Caki2 (cell line): Measurements from ENCODE around the gene IL3RA. TPM values are rescaled to one million over a fixed set of nuclear protein-coding genes. Genes with fewer than 3 reads are reported as not detected.
"Not testable (repeated sequence)": the region's sequence is repeated elsewhere in the genome, so short reads cannot be mapped to it uniquely, and the experiment has no call there.

Experiments used
- DNase-seq: peaks from one replicate; pipeline ENCODE4 v3.0.0-alpha.2; 2015; ENCODE audit warnings: low read depth
- in situ Hi-C: cut with HindIII; loops from 2 replicates; pipeline ENCODE4 v1.10.0; 2016; ENCODE audit warnings: low sequenced_read_pairs, low pct_unique_long_range_greater_than_20kb, mixed read lengths
- total RNA-seq: library from RNA; depleted of rRNA; stranded (reverse); fragments of >200 nt; shearing (Covaris generic); gene quantifications from 2 replicates; pipeline ENCODE4 v1.2.3, GENCODE V29; 2014; ENCODE audit warnings: low replicate concordance; rRNA removed

IL3RA gene
- total RNA-seq, 1 experiment from 2014 or later: not detected

DNA sequence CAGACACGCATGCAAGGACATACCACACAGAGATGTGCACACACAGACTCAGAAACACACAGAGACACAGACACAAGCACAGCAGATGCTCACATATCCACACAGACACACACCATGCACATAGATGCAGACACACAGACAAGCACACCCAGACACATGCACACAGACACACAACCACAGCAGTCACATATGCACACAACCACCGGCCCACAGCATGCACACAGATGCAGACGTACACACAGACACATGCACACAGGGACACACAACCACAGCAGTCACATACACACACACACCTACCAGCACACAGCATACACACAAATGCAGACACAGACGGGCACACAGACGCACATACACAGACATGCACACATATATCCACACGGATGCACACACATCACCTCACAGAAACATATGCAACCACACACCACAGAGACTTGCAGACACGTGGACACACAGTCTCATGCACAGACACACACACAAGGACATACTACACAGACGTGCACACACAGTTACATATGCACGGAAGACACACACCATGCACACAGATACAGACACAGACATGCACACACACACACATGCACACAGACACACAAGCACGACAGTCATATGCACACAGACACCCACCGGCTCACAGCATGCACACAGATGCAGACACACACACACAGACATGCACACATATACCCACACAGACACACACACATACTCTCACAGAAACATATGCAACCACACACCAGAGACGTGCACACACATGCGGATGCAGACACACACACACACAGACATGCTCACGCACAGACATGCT is 80.6 kb downstream of the IL3RA start:
- in situ Hi-C loops: no loop called here
- no peak for DNase-seq

DNA sequence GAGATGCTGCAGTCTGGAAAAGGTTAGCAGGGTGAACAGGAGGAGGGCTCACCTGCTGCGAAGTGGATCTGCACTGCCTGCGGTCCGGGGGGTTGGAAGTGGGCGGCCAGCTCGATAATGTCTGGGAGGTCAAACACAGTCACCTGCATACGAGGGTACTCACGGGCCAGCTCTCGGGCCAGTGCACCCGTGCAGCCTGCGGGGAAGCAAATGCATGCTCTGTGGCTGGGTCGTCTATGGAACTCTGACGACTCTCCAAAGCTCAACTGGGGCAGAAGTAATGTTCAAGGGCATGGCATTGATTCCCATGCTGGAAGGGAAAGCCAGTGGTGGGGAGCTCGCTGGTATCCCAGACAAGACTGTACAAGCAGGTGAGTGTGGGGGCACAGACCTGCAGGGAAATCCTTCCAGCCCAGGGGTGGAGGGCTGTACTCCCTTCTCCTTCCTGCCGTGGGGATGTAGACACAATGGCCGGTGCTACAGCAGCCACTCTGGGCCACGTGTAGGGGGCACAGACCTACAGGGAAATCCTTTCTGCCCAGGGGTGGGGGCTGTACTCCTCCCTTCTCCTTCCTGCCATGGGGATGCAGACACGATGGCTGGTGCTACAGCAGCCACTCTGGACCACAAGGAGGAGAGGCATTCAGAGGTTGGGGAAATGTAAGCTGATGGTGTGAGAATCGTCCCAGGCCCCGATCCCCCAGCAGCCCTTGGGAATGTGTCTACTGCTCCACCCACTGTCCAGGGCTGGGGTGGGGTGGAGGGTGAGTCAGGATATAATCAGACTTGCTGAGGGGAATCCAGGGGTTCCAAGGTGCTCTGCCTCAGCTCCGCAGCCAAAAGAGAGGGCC is 81.6 kb downstream of the IL3RA start:
- in situ Hi-C loops: no loop called here
- no peak for DNase-seq

DNA sequence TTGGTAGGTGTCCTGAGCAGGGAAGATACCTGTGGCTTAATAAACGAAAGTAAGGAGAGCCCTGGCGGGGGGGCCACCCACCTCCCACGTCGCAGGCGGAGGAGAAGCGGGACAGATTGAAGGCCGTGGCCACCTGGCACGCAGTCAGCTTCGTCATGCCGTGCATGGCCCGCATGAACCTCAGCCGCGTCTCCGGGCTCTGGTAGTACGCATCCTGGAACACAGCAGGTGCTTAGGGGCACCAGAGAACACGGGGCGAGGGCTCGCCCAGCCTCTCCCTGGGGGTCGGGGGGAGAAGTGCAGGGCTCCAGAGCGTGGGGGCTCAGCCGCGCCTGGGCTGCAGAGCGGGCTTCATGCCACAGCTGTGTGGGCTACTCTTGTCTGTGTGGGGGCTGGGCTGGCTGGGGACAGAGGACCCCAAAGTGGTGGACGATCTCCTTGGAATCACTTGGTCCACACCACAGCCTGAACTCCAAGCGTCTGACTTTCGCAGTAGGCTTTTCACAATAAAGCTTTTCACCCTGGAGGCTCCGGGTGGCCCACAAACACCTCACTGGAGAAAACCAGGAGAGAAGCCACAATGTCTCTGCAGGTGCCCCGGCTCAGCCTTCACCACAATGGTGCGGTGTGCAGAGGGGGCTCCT is 82.4 kb downstream of the IL3RA start:
- DNase-seq: no peak

DNA sequence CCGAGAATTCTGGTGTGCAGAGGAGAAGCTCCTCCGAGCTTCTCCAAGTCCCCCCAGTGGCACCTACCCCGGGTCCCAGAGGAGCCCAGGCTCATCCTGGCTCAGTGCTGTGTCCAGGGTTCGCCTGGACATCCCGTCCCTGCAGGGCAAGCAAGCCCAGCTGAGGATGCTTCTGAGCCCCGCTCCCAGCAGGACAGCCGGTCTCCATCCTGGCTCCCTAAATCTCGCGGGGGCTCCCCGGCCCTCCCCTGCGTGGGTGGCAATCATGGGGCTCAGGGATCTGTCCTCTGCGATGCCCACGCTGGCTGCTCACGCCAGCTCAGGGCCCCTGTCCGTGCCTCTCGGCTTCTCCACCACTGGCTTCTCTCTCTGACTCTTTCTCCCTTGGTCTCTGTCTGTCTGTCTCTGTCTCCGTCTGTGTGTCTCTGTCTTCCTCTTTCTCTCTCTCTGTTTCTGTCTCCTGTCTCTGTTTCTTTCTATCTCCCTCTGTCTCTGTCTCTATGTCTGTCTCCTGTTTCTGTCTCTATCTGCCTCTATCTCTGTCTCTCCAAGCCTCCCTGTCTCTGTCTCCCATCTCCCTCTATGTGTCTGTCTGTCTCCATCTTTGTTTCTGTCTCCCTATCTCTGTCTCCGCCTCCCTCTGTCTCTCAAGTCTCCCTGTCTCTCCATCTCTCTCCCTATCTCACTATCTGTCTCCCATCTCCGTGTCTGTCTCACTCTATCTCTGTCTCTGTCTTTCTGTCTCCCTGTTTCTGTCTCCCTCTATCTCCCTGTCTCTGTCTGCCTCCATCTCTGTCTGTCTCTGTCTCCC is 83.2 kb downstream of the IL3RA start:
- no peak for DNase-seq
- in situ Hi-C loops: no loop called here

More for the DNA sequence above, 82.4 kb downstream of the IL3RA start:
- in situ Hi-C loops: no loop called here

DNA sequence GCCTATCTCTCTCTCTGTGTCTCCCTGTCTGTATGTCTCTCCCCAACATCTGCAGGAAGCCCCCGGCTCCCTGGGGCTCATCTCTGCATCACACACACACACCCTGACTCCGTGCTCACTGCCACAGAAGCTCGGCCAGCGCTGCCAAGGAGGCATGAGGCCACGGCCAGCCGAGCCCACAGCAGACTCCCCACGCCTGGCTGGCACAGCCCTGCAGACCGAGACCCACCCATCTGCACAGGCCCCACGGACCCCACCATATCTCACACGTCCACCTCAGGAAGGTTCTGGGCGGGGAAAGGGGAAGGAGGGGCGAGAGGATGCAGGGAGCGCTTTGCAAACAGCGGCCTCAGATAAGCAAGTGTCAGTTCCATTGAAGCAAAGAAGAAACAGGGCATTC is 83.8 kb downstream of the IL3RA start:
- no peak for DNase-seq
- in situ Hi-C loops: no loop called here

DNA sequence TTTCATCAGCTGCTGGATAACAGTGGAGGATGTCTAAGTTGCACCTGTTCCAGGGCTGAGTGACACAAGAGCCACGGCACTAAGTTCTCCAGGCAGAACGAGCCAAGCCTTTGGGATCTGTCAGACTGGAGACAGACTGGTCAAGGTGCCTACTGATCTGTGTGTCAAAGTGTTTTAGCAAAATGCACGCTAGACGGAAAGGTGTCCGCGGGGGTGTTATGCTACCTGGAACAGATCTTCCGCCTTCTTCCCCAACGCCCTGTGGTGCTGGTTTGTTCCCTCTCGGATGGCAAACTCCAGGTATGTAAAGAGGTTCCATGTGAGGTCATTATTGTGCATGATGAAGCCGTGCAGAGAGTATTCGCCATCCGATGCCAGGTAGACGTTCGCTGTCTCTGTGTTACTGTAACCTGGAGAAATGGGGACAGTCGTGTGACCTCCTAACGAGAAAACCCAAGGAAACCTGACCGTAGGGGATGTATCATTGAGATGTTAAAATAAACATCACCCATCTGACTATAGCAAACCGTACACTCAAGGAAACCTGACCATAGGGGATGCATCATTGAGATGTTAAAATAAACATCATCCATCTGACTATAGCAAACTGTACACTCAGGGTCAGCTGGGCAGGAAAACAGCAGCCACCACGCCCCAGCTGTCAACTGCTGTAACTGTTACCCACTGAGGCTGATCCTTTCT is 85.0 kb downstream of the IL3RA start:
- no peak for DNase-seq
- in situ Hi-C loops: no loop called here

DNA sequence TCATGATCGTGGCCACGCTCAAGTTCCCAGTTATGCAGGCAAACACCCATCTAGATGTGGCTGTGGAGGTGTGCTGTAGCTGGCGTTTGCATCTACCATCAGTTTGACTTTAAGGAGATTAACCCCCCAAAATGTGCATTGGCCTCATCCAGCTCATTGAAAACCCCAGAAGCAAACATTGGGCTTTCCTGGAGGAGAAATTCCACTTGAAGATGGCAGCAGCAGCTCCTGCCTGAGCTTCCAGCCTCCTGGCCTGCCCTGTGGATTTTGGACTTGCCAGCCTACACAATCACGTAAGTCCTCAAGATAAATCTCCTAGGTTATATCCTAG is 85.5 kb downstream of the IL3RA start:
- DNase-seq: no peak
- in situ Hi-C loops: no loop called here

DNA sequence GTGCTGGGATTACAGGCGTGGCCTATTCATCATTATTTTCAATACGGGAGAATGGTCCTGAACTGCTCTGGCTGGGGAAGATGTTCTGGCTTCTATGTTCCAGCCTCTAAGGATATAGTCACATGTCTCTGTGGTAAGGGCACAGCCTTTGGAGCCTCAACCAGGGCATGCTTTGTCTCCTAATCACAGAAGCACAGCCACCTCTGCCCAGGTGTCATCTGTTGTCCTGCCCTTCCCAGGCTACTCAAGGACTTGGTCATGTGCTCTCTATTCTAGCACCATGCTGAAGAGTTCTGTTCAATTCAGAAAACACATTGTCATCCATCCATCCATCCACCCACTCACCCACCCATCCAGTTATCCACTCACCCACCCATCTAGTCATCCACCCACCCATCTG is 86.6 kb downstream of the IL3RA start:
- in situ Hi-C loops: no loop called here
- no peak for DNase-seq

DNA sequence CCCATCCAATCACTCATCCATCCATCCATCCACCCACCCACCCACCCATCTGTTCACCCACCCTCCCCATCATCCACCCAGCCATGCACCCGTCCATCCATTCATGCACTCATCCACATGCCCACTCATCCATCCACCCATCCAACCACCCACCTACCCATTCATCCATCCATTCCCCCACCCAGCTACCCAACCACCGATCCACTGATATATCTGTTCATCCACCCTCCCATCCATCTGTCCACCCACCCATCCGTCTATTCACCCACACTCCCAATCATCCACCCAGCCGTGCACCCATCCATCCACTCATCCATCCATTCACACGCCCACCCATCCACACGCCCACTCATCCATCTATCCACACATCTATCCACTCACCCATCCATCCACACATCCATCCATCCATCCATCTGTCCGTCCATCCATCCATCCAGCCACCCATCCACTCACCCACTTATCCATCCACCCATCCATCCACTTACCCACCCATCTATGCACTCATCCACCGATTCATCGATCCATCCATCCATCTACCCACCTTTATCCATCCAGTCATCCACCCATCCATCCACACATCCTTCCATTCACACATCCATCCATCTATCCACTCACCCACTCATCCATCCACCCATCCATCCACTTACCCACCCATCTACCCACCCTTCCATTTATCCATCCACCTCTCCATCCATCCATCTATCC is 87.7 kb downstream of the IL3RA start:
- DNase-seq: no peak
- in situ Hi-C loops: no loop called here

DNA sequence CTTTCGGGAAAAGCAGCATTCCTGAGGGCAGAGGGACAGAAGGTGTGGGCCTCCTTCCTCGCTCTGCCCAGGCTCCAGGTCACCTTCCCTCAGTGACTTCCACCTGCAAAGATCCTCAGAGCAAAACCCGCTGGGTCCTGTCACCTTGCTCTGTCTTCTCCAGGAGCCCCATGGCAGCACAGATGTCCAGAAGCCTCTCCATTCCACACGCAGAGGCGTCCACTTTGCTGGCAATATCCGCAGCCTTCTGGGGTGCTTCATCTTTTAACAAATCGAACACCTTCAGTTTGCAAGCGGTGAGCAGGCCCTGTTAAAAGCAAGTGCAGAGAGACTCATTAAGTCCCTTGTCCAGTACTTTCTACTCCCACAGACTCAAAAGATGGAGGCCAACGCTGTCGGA is 88.8 kb downstream of the IL3RA start:
- no peak for DNase-seq
- in situ Hi-C loops: no loop called here

DNA sequence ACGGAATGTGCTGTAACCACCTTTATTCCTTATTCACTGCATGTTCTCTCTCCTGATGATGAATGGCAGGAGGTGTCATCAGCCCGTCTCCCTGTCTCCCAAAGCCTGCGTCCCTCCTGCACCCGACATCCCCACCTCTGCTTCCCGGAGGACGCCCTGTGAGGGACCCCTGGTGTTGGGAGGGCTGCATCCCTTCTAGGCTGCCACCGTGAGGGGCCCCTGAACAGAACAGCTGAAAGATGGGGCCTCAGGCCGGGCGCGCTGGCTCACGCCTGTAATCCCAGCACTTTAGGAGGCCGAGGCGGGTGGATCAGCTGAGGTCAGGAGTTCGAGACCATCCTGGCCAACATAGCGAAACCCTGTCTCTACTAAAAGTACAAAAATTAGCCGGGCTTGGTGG is 89.7 kb downstream of the IL3RA start:
- DNase-seq, in situ Hi-C loops: not testable (repeated sequence)

DNA sequence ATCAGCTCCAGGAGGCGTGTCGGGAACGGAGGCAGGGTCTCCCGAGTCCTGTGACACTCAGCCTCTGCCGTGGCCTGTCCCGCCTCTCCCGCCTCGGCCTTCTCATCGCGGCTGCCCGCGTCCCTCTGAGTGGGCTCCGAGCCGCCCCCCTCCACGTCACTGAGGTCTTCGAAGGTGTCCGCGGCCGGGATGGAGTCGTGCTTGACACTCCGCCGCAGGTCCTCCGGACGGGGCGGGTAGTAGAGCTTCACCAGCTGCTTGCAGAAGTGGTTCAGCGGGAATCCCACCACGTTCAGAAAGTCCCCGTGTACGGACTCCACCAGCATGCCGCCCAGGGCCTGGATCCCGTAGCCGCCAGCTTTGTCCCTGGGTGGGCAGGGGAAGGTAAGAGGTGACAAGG is 91.2 kb downstream of the IL3RA start:
- no peak for DNase-seq
- in situ Hi-C loops: no loop called here

DNA sequence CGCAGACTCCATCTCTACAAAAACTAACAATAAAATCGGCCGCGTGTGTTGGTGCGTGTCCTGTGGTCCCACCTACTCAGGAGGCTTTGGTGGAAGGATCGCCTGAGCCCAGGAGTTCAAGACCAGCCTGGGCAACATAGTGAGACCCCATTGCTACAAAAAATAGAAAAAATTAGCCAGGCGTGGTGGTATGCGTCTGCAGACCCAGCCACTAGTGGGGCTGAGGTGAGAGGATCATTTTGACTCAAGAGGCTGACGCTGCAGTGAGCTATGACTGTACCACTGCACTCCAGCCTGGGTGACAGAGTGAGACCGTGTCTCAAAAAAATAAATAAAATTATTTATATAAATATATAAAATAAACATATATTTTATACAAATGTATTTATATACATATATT is 93.9 kb downstream of the IL3RA start:
- in situ Hi-C loops: no loop called here
- DNase-seq: no peak

Other genes with a start within 250 kb of the IL3RA start
- gene CRLF2, start 124.1 kb upstream of the IL3RA start, total RNA-seq: 0.34 TPM in 1 of 2 replicates, not detected in the other
- 5.6 and 8.9 TPM in 2 replicates for gene CSF2RA, start 68.0 kb upstream of the IL3RA start, total RNA-seq
- gene SLC25A6, start 55.3 kb downstream of the IL3RA start, total RNA-seq: 310 and 317 TPM in 2 replicates
- gene ASMTL, start 116.1 kb downstream of the IL3RA start, total RNA-seq: 50.7 and 51.8 TPM in 2 replicates
- gene P2RY8, start 200.4 kb downstream of the IL3RA start, total RNA-seq: not detected in 2 replicates